Activated T-helper 2 cell treated with anti-CD3 and anti-CD28 coated beads, Interferon-gamma antibody, Interleukin-2, Interleukin-4, amounts not matched to agents 10 μg/mL and 5 μg/mL and 100 μg/mL, durations not matched to agents 14 hours and 24 hours and 36 hours (primary cell): ENCODE measurements around the gene FMN2. TPM values are rescaled to one million over a fixed set of nuclear protein-coding genes. Genes with fewer than 3 reads are reported as not detected.
"Not testable (repeated sequence)": the region's sequence is repeated elsewhere in the genome, so short reads cannot be mapped to it uniquely, and the experiment has no call there.

Experiments
- DNase-seq: peaks from one replicate; pipeline ENCODE4 v3.0.0; 2021; ENCODE audit warnings: low spot score
- H3K27ac Mint-ChIP-seq: one replicate; pipeline ENCODE4 v1.8.0; 2021; ENCODE audit warnings: mixed read lengths
- H3K27me3 Mint-ChIP-seq: one replicate; pipeline ENCODE4 v1.8.0; 2021; ENCODE audit warnings: low read depth, mixed read lengths
- H3K36me3 Mint-ChIP-seq: one replicate; pipeline ENCODE4 v1.8.0; 2021; ENCODE audit warnings: low read depth, mixed read lengths
- H3K4me1 Mint-ChIP-seq: one replicate; pipeline ENCODE4 v1.8.0; 2021; ENCODE audit warnings: low read depth, mixed read lengths
- H3K4me3 Mint-ChIP-seq: one replicate; pipeline ENCODE4 v1.8.0; 2021; ENCODE audit warnings: low read depth, mild to moderate bottlenecking, moderate library complexity, mixed read lengths
- H3K9me3 Mint-ChIP-seq: one replicate; pipeline ENCODE4 v1.8.0; 2021; ENCODE audit warnings: mixed read lengths
- intact Hi-C: fragments of 100-400 bp; cut with micrococcal nuclease; formaldehyde crosslinking; loops from one replicate; pipeline ENCODE4 v1.15.1; 2023
- total RNA-seq: library from RNA; stranded (reverse); gene quantifications from 2 replicates; pipeline ENCODE4 v1.2.3, GENCODE V29; 2022

The FMN2 gene
- total RNA-seq, 1 donor from 2014 or later = not detected

- intact Hi-C loops = no loop called here
- no peaks in the 10 kb centered on the region for H3K36me3 Mint-ChIP-seq
- no peaks in the 10 kb centered on the region for H3K27me3 Mint-ChIP-seq
- H3K4me3 Mint-ChIP-seq = no peak overlapping the region
- H3K27ac Mint-ChIP-seq = no peak overlapping the region
- no peaks in the 10 kb centered on the region for H3K4me1 Mint-ChIP-seq
- peaks cover 9% of the 10 kb centered on the region for H3K9me3 Mint-ChIP-seq
- DNase-seq = no peak
Measured at GRCh38 chr1:240258910-240259309, 167.2 kb downstream of the FMN2 start.

- H3K27ac Mint-ChIP-seq, H3K36me3 Mint-ChIP-seq, intact Hi-C loops, DNase-seq, H3K4me3 Mint-ChIP-seq, H3K9me3 Mint-ChIP-seq, H3K4me1 Mint-ChIP-seq, H3K27me3 Mint-ChIP-seq: not testable (repeated sequence)
Measured at GRCh38 chr1:240264494-240264893, 172.8 kb downstream of the FMN2 start.

- H3K27ac Mint-ChIP-seq = no peak overlapping the region
- H3K36me3 Mint-ChIP-seq = no peaks in the 10 kb centered on the region
Measured at GRCh38 chr1:240271081-240271480, 179.4 kb downstream of the FMN2 start.

GRCh38 chr1:240274569-240274968, 182.9 kb downstream of the FMN2 start:
- intact Hi-C loops = no loop called here
- Mint-ChIP-seq H3K27me3 (no peaks in the 10 kb centered on the region), H3K4me1 (no peaks in the 10 kb centered on the region), H3K36me3 (no peaks in the 10 kb centered on the region), H3K9me3 (peaks cover 15% of the 10 kb centered on the region), H3K27ac (no peak overlapping the region), H3K4me3 (no peak overlapping the region)
- DNase-seq = no peak

More at GRCh38 chr1:240271081-240271480, 179.4 kb downstream of the FMN2 start:
- no peaks in the 10 kb centered on the region for H3K27me3 Mint-ChIP-seq
- peaks cover 18% of the 10 kb centered on the region for H3K9me3 Mint-ChIP-seq
- intact Hi-C loops = no loop called here
- no peaks in the 10 kb centered on the region for H3K4me1 Mint-ChIP-seq
- no peak overlapping the region for H3K4me3 Mint-ChIP-seq
- no peak for DNase-seq

- H3K4me3 Mint-ChIP-seq, H3K9me3 Mint-ChIP-seq, H3K4me1 Mint-ChIP-seq, H3K27me3 Mint-ChIP-seq, H3K36me3 Mint-ChIP-seq, DNase-seq, intact Hi-C loops, H3K27ac Mint-ChIP-seq: not testable (repeated sequence)
Measured at GRCh38 chr1:240275219-240275618, 183.5 kb downstream of the FMN2 start.

GRCh38 chr1:240278082-240278481, 186.4 kb downstream of the FMN2 start:
- H3K27ac Mint-ChIP-seq = no peak overlapping the region
- H3K27me3 Mint-ChIP-seq = no peaks in the 10 kb centered on the region
- peaks cover 9% of the 10 kb centered on the region for H3K9me3 Mint-ChIP-seq
- intact Hi-C loops = no loop called here
- H3K4me1 Mint-ChIP-seq = no peaks in the 10 kb centered on the region
- no peak overlapping the region for H3K4me3 Mint-ChIP-seq
- no peak for DNase-seq
- no peaks in the 10 kb centered on the region for H3K36me3 Mint-ChIP-seq

- Mint-ChIP-seq H3K36me3 (no peaks in the 10 kb centered on the region), H3K9me3 (peaks cover 8% of the 10 kb centered on the region), H3K4me1 (no peaks in the 10 kb centered on the region), H3K4me3 (no peak overlapping the region), H3K27ac (no peak overlapping the region), H3K27me3 (no peaks in the 10 kb centered on the region)
- DNase-seq = no peak
- intact Hi-C loops = no loop called here
Measured at GRCh38 chr1:240280560-240281322, 189.1 kb downstream of the FMN2 start.

GRCh38 chr1:240282061-240282830, 190.6 kb downstream of the FMN2 start:
- intact Hi-C loops = no loop called here
- Mint-ChIP-seq H3K36me3 (no peaks in the 10 kb centered on the region), H3K9me3 (peaks cover 9% of the 10 kb centered on the region), H3K27me3 (no peaks in the 10 kb centered on the region), H3K4me1 (no peaks in the 10 kb centered on the region), H3K4me3 (no peak overlapping the region), H3K27ac (no peak overlapping the region)
- no peak for DNase-seq

GRCh38 chr1:240284656-240285414, 193.2 kb downstream of the FMN2 start:
- no peak for DNase-seq
- no peak overlapping the region for H3K4me3 Mint-ChIP-seq
- no peaks in the 10 kb centered on the region for H3K27me3 Mint-ChIP-seq
- H3K4me1 Mint-ChIP-seq = no peaks in the 10 kb centered on the region
- peaks cover 9% of the 10 kb centered on the region for H3K9me3 Mint-ChIP-seq
- no peaks in the 10 kb centered on the region for H3K36me3 Mint-ChIP-seq
- intact Hi-C loops = no loop called here
- no peak overlapping the region for H3K27ac Mint-ChIP-seq

GRCh38 chr1:240285540-240285939, 193.9 kb downstream of the FMN2 start:
- no peak overlapping the region for H3K4me3 Mint-ChIP-seq

GRCh38 chr1:240287722-240288121, 196.0 kb downstream of the FMN2 start:
- no peak for DNase-seq
- H3K4me1 Mint-ChIP-seq = no peaks in the 10 kb centered on the region
- H3K9me3 Mint-ChIP-seq = peaks cover 9% of the 10 kb centered on the region
- H3K4me3 Mint-ChIP-seq = no peak overlapping the region
- H3K27me3 Mint-ChIP-seq = no peaks in the 10 kb centered on the region
- intact Hi-C loops = no loop called here
- H3K36me3 Mint-ChIP-seq = no peaks in the 10 kb centered on the region
- no peak overlapping the region for H3K27ac Mint-ChIP-seq

More at GRCh38 chr1:240285540-240285939, 193.9 kb downstream of the FMN2 start:
- Mint-ChIP-seq H3K4me1 (no peaks in the 10 kb centered on the region), H3K36me3 (no peaks in the 10 kb centered on the region), H3K27me3 (no peaks in the 10 kb centered on the region), H3K9me3 (peaks cover 9% of the 10 kb centered on the region), H3K27ac (no peak overlapping the region)
- intact Hi-C loops = no loop called here
- DNase-seq = no peak

- H3K27me3 Mint-ChIP-seq = no peaks in the 10 kb centered on the region
- H3K9me3 Mint-ChIP-seq = no peaks in the 10 kb centered on the region
- H3K4me3 Mint-ChIP-seq = no peak overlapping the region
- DNase-seq = no peak
- H3K4me1 Mint-ChIP-seq = no peaks in the 10 kb centered on the region
- no peaks in the 10 kb centered on the region for H3K36me3 Mint-ChIP-seq
- intact Hi-C loops = no loop called here
- H3K27ac Mint-ChIP-seq = no peak overlapping the region
Measured at GRCh38 chr1:240293706-240294105, 202.0 kb downstream of the FMN2 start.

GRCh38 chr1:240294566-240294965, 202.9 kb downstream of the FMN2 start:
- Mint-ChIP-seq H3K9me3 (peaks cover 1% of the 10 kb centered on the region), H3K36me3 (no peaks in the 10 kb centered on the region), H3K27ac (no peak overlapping the region), H3K4me3 (no peak overlapping the region), H3K4me1 (no peaks in the 10 kb centered on the region), H3K27me3 (no peaks in the 10 kb centered on the region)
- intact Hi-C loops = no loop called here
- no peak for DNase-seq
